HepG2 (cell line): ENCODE data around the gene SERTAD1. TPM values are rescaled to one million over a fixed set of nuclear protein-coding genes. Genes with fewer than 3 reads are reported as not detected.

ENCODE experiments used
- HCFC1 ChIP-seq: fragments of 150-350 bp; IDR thresholded peaks from 2 replicates; pipeline ENCODE4 v1.6.1; 2014; ENCODE audit warnings: low read depth, low read length
- MBD4 ChIP-seq: IDR thresholded peaks from 2 replicates; pipeline ENCODE4 v1.6.1; 2012; ENCODE audit warnings: low read length, inconsistent platforms, borderline replicate concordance
- MYC ChIP-seq: sonication (generic); formaldehyde crosslinking; IDR thresholded peaks from 2 replicates; pipeline ENCODE4 v1.9.0; 2021; ENCODE audit warnings: missing genetic modification reagents, borderline replicate concordance
- NR1H2 ChIP-seq: sonication (generic); formaldehyde crosslinking; IDR thresholded peaks from 2 replicates; pipeline ENCODE4 v1.8.1; 2022; ENCODE audit warnings: low read depth, missing genetic modification reagents, borderline replicate concordance
- NR2F6 ChIP-seq, 2 experiments: IDR thresholded peaks; 2 replicates each; pipeline ENCODE4 v1.6.1; 2016; ENCODE audit warnings: antibody characterized with exemption in 1 of 2, mild to moderate bottlenecking in 1 of 2
- PRMT3 ChIP-seq: sonication (generic); formaldehyde crosslinking; IDR thresholded peaks from 2 replicates; pipeline ENCODE4 v1.8.1; 2022; ENCODE audit warnings: low read depth, mild to moderate bottlenecking, moderate library complexity, missing genetic modification reagents, borderline replicate concordance
- SMARCE1 ChIP-seq: fragments of 450-650 bp; IDR thresholded peaks from 2 replicates; pipeline ENCODE4 v1.6.1; 2017; ENCODE audit warnings: borderline replicate concordance
- THYN1 ChIP-seq: sonication (generic); formaldehyde crosslinking; IDR thresholded peaks from 2 replicates; pipeline ENCODE4 v1.8.1; 2023; ENCODE audit warnings: low read depth, mild to moderate bottlenecking, moderate library complexity, missing genetic modification reagents, borderline replicate concordance
- ZNF224 ChIP-seq: sonication (generic); formaldehyde crosslinking; IDR thresholded peaks from 2 replicates; pipeline ENCODE4 v1.5.0; 2020; ENCODE audit warnings: mild to moderate bottlenecking, missing genetic modification reagents
- ZNF431 ChIP-seq: sonication (generic); formaldehyde crosslinking; IDR thresholded peaks from 2 replicates; pipeline ENCODE4 v1.9.0; 2022; ENCODE audit warnings: missing genetic modification reagents, low read depth, mild to moderate bottlenecking, borderline replicate concordance
- ZNF749 ChIP-seq: sonication (generic); formaldehyde crosslinking; IDR thresholded peaks from 2 replicates; pipeline ENCODE4 v1.8.0; 2022; ENCODE audit warnings: mild to moderate bottlenecking, missing genetic modification reagents, moderate library complexity, borderline replicate concordance
- polyA plus RNA-seq, 8 experiments: library from polyadenylated mRNA; depleted of rRNA in 3 of 8; stranded (reverse) in 7 of 8; unstranded in 1 of 8; fragments of >200 nt; fragmentation: Illumina TruSeq in 4 of 8; extraction: Trizol in 4 of 8; gene quantifications; 2 replicates each; pipeline versions ENCODE4 v1.2.1 to v1.2.3, GENCODE V29; 2011 to 2016; ENCODE audit warnings: low read depth in 4 of 8, missing spikeins in 1 of 8, mixed read lengths in 1 of 8; ENCODE audit not compliant: insufficient read depth in 1 of 8
- total RNA-seq, 5 experiments: library from RNA; depleted of rRNA; stranded (reverse); fragments of >200 nt; fragmentation: Illumina TruSeq; extraction: Trizol; gene quantifications; 2 replicates each; pipeline ENCODE4 v1.2.3, GENCODE V29; 2016; ENCODE audit warnings: low read depth in 1 of 5
- TF ChIP-seq, protein P1 (sequence below): sonication (generic); formaldehyde crosslinking; IDR thresholded peaks from 2 replicates; pipeline ENCODE4 v1.4.0; 2020; ENCODE audit warnings: missing genetic modification reagents
- TF ChIP-seq, protein P2 (sequence below): sonication (generic); formaldehyde crosslinking; IDR thresholded peaks from 2 replicates; pipeline ENCODE4 v1.5.1; 2020; ENCODE audit warnings: mild to moderate bottlenecking, moderate library complexity, missing genetic modification reagents
- TF ChIP-seq, protein P3 (sequence below): sonication (generic); formaldehyde crosslinking; IDR thresholded peaks from 2 replicates; pipeline ENCODE4 v1.5.0; 2020; ENCODE audit warnings: mild to moderate bottlenecking, missing genetic modification reagents
- TF ChIP-seq, protein P4 (sequence below): sonication (generic); formaldehyde crosslinking; IDR thresholded peaks from 2 replicates; pipeline ENCODE4 v1.4.0; 2020; ENCODE audit warnings: mild to moderate bottlenecking, missing genetic modification reagents, borderline replicate concordance
- TF ChIP-seq, protein P5 (sequence below): sonication (generic); formaldehyde crosslinking; IDR thresholded peaks from 2 replicates; pipeline ENCODE4 v1.4.0; 2020; ENCODE audit warnings: missing genetic modification reagents

The SERTAD1 gene
- total and polyA plus RNA-seq, 2 of the 13 experiments (the other 11 are each of a cell fraction or from before 2014, with no cell fraction given), result 4.3 to 4.5 TPM

DNA sequence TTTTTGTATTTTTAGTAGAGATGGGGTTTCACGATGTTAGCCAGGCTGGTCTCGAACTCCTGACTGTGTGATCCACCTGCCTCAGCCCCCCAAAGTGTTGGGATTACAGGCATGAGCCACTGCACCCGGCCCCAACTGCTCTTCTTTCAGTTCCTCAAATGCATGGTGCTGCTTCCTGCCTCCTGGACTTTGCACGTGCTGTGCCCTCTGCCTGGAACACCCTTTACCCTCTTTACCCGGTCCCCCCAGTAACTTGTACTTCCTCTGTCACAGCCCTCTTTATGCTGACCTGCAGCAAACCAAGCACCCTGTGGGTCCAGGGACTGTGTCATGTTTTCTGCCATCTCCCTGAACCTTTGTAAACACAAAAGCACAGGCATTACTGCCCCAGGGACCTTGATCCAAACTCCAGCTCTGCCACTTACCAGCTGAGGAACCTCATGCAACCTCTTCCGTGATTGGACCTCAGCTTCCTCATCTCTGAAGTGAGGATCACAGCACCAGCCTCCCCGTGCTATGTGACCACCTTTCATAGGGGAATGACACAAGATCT, 36.0 kb upstream of the SERTAD1 start (continued):
- TF ChIP-seq, protein P1, sequence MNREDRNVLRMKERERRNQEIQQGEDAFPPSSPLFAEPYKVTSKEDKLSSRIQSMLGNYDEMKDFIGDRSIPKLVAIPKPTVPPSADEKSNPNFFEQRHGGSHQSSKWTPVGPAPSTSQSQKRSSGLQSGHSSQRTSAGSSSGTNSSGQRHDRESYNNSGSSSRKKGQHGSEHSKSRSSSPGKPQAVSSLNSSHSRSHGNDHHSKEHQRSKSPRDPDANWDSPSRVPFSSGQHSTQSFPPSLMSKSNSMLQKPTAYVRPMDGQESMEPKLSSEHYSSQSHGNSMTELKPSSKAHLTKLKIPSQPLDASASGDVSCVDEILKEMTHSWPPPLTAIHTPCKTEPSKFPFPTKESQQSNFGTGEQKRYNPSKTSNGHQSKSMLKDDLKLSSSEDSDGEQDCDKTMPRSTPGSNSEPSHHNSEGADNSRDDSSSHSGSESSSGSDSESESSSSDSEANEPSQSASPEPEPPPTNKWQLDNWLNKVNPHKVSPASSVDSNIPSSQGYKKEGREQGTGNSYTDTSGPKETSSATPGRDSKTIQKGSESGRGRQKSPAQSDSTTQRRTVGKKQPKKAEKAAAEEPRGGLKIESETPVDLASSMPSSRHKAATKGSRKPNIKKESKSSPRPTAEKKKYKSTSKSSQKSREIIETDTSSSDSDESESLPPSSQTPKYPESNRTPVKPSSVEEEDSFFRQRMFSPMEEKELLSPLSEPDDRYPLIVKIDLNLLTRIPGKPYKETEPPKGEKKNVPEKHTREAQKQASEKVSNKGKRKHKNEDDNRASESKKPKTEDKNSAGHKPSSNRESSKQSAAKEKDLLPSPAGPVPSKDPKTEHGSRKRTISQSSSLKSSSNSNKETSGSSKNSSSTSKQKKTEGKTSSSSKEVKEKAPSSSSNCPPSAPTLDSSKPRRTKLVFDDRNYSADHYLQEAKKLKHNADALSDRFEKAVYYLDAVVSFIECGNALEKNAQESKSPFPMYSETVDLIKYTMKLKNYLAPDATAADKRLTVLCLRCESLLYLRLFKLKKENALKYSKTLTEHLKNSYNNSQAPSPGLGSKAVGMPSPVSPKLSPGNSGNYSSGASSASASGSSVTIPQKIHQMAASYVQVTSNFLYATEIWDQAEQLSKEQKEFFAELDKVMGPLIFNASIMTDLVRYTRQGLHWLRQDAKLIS, result no peak
- TF ChIP-seq, protein P2, sequence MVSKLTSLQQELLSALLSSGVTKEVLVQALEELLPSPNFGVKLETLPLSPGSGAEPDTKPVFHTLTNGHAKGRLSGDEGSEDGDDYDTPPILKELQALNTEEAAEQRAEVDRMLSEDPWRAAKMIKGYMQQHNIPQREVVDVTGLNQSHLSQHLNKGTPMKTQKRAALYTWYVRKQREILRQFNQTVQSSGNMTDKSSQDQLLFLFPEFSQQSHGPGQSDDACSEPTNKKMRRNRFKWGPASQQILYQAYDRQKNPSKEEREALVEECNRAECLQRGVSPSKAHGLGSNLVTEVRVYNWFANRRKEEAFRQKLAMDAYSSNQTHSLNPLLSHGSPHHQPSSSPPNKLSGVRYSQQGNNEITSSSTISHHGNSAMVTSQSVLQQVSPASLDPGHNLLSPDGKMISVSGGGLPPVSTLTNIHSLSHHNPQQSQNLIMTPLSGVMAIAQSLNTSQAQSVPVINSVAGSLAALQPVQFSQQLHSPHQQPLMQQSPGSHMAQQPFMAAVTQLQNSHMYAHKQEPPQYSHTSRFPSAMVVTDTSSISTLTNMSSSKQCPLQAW (CRISPR knock-in tag), result peak; percentile 59
- TF ChIP-seq, protein P3, sequence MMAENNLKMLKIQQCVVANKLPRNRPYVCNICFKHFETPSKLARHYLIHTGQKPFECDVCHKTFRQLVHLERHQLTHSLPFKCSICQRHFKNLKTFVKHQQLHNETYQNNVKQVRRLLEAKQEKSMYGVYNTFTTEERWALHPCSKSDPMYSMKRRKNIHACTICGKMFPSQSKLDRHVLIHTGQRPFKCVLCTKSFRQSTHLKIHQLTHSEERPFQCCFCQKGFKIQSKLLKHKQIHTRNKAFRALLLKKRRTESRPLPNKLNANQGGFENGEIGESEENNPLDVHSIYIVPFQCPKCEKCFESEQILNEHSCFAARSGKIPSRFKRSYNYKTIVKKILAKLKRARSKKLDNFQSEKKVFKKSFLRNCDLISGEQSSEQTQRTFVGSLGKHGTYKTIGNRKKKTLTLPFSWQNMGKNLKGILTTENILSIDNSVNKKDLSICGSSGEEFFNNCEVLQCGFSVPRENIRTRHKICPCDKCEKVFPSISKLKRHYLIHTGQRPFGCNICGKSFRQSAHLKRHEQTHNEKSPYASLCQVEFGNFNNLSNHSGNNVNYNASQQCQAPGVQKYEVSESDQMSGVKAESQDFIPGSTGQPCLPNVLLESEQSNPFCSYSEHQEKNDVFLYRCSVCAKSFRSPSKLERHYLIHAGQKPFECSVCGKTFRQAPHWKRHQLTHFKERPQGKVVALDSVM (CRISPR knock-in tag), result 0 out of 2 replicates have a peak, but pooled peaks have one; percentile 12
- TF ChIP-seq ZNF224 (CRISPR knock-in tag), result no peak
- TF ChIP-seq ZNF431, result no peak
- TF ChIP-seq MYC, result peak; percentile 55; the same call in 1 of the 2 replicates
- TF ChIP-seq MBD4, result no peak
- TF ChIP-seq NR2F6 (IDR thresholded peaks at IDR 0.05), result no peak
- TF ChIP-seq NR2F6 (CRISPR knock-in tag; IDR thresholded peaks at IDR 0.05), result peak; percentile 36; the same call in 1 of the 2 replicates
- TF ChIP-seq PRMT3 (CRISPR knock-in tag), result no peak
- no peak for TF ChIP-seq HCFC1
- no peak for TF ChIP-seq THYN1
- TF ChIP-seq SMARCE1, result no peak
- TF ChIP-seq, protein P4, sequence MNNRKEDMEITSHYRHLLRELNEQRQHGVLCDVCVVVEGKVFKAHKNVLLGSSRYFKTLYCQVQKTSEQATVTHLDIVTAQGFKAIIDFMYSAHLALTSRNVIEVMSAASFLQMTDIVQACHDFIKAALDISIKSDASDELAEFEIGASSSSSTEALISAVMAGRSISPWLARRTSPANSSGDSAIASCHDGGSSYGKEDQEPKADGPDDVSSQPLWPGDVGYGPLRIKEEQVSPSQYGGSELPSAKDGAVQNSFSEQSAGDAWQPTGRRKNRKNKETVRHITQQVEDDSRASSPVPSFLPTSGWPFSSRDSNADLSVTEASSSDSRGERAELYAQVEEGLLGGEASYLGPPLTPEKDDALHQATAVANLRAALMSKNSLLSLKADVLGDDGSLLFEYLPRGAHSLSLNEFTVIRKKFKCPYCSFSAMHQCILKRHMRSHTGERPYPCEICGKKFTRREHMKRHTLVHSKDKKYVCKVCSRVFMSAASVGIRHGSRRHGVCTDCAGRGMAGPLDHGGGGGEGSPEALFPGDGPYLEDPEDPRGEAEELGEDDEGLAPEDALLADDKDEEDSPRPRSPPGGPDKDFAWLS (CRISPR knock-in tag), result no peak
- no peak for TF ChIP-seq ZNF749 (CRISPR knock-in tag)
- TF ChIP-seq NR1H2 (CRISPR knock-in tag), result no peak
- TF ChIP-seq, protein P5, sequence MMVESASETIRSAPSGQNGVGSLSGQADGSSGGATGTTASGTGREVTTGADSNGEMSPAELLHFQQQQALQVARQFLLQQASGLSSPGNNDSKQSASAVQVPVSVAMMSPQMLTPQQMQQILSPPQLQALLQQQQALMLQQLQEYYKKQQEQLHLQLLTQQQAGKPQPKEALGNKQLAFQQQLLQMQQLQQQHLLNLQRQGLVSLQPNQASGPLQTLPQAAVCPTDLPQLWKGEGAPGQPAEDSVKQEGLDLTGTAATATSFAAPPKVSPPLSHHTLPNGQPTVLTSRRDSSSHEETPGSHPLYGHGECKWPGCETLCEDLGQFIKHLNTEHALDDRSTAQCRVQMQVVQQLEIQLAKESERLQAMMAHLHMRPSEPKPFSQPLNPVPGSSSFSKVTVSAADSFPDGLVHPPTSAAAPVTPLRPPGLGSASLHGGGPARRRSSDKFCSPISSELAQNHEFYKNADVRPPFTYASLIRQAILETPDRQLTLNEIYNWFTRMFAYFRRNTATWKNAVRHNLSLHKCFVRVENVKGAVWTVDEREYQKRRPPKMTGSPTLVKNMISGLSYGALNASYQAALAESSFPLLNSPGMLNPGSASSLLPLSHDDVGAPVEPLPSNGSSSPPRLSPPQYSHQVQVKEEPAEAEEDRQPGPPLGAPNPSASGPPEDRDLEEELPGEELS (CRISPR knock-in tag), result peak; percentile 42; the same call in 1 of the 2 replicates
